ENCODE data around the gene PTGR2.

The PTGR2 gene

GRCh38 chr14:73870525-73871235 lies 19.0 kb downstream of the PTGR2 start:
- TF ChIP-seq CTCF (IDR thresholded peaks at IDR 0.05) (no peak), ZFX (IDR thresholded peaks at IDR 0.05; ENCODE audit: borderline replicate concordance) (no peak)
- H3K27ac ChIP-seq: no peak overlapping the region

GRCh38 chr14:73873660-73874059 lies 22.0 kb downstream of the PTGR2 start:
- TF ChIP-seq ZFX (IDR thresholded peaks at IDR 0.05; ENCODE audit: borderline replicate concordance) (no peak), CTCF (IDR thresholded peaks at IDR 0.05) (no peak)
- H3K27ac ChIP-seq: no peak overlapping the region

- H3K27ac ChIP-seq: no peak overlapping the region
- no peak for TF ChIP-seq ZFX (IDR thresholded peaks at IDR 0.05; ENCODE audit: borderline replicate concordance)
- no peak for TF ChIP-seq CTCF (IDR thresholded peaks at IDR 0.05)
Measured at GRCh38 chr14:73877790-73878189, 26.2 kb downstream of the PTGR2 start.

GRCh38 chr14:73878436-73878835 lies 26.8 kb downstream of the PTGR2 start:
- TF ChIP-seq CTCF (IDR thresholded peaks at IDR 0.05): no peak
- no peak for TF ChIP-seq ZFX (IDR thresholded peaks at IDR 0.05; ENCODE audit: borderline replicate concordance)

GRCh38 chr14:73879027-73879426 lies 27.4 kb downstream of the PTGR2 start:
- H3K27ac ChIP-seq: no peak overlapping the region
- TF ChIP-seq ZFX (IDR thresholded peaks at IDR 0.05; ENCODE audit: borderline replicate concordance): no peak
- TF ChIP-seq CTCF (IDR thresholded peaks at IDR 0.05): no peak

More at GRCh38 chr14:73878436-73878835, 26.8 kb downstream of the PTGR2 start:
- H3K27ac ChIP-seq: no peak overlapping the region

- TF ChIP-seq CTCF (IDR thresholded peaks at IDR 0.05) (no peak), ZFX (IDR thresholded peaks at IDR 0.05; ENCODE audit: borderline replicate concordance) (no peak)
- no peak overlapping the region for H3K27ac ChIP-seq
Measured at GRCh38 chr14:73884438-73885190, 33.0 kb downstream of the PTGR2 start.
